ENCODE measurements around the gene ADO.
A peak's percentile ranks its signal among the peaks of the same experiment; 100 is the strongest.

The ADO gene

DNA sequence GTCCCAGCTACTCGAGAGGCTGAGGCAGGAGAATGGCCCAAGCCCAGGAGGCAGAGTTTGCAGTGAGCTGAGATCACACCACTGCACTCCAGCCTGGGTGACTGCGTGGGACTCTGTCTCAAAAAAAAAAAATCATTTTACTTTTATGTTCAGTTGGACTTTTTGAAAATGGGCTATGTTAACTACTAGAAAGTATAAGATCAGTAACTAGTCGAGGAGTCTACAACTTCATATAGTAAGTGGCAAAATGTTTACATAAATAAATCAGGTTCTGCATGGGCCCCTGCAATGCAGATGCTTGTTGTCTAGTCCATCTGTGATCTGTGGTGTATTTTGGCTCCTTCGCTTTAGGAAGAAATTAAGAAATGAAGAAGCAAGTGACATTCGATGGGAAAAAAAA, 12.3 kb upstream of the ADO start:
- TF ChIP-seq, protein P1, sequence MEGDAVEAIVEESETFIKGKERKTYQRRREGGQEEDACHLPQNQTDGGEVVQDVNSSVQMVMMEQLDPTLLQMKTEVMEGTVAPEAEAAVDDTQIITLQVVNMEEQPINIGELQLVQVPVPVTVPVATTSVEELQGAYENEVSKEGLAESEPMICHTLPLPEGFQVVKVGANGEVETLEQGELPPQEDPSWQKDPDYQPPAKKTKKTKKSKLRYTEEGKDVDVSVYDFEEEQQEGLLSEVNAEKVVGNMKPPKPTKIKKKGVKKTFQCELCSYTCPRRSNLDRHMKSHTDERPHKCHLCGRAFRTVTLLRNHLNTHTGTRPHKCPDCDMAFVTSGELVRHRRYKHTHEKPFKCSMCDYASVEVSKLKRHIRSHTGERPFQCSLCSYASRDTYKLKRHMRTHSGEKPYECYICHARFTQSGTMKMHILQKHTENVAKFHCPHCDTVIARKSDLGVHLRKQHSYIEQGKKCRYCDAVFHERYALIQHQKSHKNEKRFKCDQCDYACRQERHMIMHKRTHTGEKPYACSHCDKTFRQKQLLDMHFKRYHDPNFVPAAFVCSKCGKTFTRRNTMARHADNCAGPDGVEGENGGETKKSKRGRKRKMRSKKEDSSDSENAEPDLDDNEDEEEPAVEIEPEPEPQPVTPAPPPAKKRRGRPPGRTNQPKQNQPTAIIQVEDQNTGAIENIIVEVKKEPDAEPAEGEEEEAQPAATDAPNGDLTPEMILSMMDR (conservative IDR thresholded peaks at IDR 0.05; ENCODE audit: control insufficient read depth, insufficient read depth, low read depth, low read length), result no peak
- no peak for DNase-seq (ENCODE audit: low read depth)
- no peak overlapping the region for H3K4me3 ChIP-seq (ENCODE audit: control insufficient read depth, low read depth, low read length)

DNA sequence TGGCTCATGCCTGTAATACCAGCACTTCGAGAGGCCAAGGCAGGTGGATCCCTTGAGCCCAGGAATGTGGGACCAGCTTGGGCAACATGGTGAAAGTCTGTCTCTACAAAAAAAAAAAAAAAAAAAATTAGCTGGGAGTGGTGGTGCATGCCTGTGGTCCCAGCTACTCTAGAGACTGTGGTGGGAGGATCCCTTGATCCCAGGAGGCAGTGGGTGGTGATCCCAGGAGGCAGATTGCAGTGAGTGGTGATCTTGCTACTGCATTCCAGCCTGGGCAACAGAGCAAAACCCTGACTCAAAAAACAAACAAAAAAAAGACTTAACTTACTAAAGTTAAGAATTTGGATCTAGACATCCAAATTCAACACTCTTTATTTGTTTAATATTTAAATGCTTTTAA, 10.2 kb upstream of the ADO start:
- no peak overlapping the region for H3K4me3 ChIP-seq (ENCODE audit: control insufficient read depth, low read depth, low read length)
- TF ChIP-seq, protein P1 (conservative IDR thresholded peaks at IDR 0.05; ENCODE audit: control insufficient read depth, insufficient read depth, low read depth, low read length), result no peak
- DNase-seq (ENCODE audit: low read depth), result no peak

DNA sequence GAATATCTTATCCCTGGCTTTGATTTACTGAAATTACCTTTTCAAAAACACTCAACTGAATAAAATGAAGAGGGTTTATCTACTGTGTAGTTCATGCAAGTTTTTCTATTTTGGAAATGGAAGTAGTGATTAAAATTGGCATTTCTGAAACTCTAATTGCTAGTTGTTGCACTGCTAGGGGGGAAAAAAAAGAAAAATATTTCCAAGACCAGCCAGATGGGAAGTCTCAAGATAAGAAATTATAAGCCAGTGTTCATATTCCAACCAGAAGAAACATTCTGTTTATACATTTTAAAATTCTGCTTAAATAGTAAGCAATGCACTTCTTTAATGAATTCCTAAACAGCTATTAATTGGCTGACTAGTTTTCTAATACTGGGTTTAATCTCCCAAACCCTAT, 9.4 kb upstream of the ADO start:
- H3K4me3 ChIP-seq (ENCODE audit: control insufficient read depth, low read depth, low read length), result no peak overlapping the region
- DNase-seq (ENCODE audit: low read depth), result no peak
- TF ChIP-seq, protein P1 (conservative IDR thresholded peaks at IDR 0.05; ENCODE audit: control insufficient read depth, insufficient read depth, low read depth, low read length), result no peak

DNA sequence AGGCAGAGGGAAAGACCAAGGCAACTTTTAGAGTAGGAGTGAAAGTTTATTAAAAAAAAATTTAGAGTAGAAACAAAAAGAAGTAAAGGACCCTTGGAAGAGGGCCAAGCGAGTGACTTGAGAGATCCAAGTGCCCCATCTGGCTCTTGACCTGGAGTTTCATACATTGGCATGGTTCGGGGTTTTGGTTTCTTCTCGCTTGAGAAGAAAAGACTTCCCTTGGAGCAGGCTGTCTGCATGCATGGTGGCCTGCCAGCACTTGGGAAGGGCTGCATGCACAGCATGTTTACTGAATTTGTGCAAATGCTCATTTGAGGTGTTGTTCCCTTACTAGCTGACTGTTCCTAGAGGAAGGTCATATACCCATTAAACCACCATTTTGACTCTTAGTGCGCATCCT, 8.8 kb upstream of the ADO start:
- DNase-seq (ENCODE audit: low read depth), result no peak
- no peak overlapping the region for H3K4me3 ChIP-seq (ENCODE audit: control insufficient read depth, low read depth, low read length)
- TF ChIP-seq, protein P1 (conservative IDR thresholded peaks at IDR 0.05; ENCODE audit: control insufficient read depth, insufficient read depth, low read depth, low read length), result no peak

DNA sequence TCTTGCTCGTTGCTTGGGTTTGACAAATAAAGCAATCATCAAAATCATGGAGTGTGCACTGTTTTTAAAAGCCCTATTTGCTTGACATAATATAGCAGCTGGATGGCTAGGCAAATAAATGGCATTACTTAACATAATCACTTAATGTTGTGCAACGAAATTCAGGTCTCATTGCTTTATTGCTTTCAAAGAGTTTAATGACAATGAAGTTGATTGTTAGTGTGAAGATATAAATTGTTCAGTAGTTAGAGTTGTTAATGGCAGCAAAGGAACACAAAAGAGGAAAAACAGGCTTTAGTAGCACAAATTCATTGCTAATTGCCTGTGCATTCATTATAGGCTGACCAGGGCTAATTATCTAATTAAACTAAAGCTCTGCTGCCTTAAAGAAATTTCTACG, 7.6 kb upstream of the ADO start:
- no peak for DNase-seq (ENCODE audit: low read depth)
- TF ChIP-seq, protein P1 (conservative IDR thresholded peaks at IDR 0.05; ENCODE audit: control insufficient read depth, insufficient read depth, low read depth, low read length), result no peak

DNA sequence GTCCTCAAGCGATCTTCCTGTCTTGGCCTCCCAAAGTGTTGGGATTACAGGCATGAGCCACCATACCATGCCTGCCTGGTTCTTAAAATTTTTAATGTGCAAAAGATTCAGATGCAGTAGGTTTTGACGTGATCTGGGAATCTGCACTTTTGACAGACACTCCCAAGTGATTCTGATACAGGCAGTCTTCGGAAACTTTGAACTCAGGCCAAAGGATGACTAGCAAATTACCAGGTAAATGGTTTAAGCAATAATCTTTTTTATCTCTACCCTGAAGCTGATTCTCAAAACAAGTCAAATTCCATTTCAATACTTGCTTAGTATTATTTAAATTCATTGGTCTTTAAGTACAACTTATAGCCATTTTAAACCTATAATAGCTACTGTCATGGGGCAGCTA, 2.6 kb upstream of the ADO start:
- no peak for DNase-seq (ENCODE audit: low read depth)
- H3K4me3 ChIP-seq (ENCODE audit: control insufficient read depth, low read depth, low read length), result no peak overlapping the region
- TF ChIP-seq, protein P1 (conservative IDR thresholded peaks at IDR 0.05; ENCODE audit: control insufficient read depth, insufficient read depth, low read depth, low read length), result no peak

More for the DNA sequence above, 7.6 kb upstream of the ADO start:
- H3K4me3 ChIP-seq (ENCODE audit: control insufficient read depth, low read depth, low read length), result no peak overlapping the region

DNA sequence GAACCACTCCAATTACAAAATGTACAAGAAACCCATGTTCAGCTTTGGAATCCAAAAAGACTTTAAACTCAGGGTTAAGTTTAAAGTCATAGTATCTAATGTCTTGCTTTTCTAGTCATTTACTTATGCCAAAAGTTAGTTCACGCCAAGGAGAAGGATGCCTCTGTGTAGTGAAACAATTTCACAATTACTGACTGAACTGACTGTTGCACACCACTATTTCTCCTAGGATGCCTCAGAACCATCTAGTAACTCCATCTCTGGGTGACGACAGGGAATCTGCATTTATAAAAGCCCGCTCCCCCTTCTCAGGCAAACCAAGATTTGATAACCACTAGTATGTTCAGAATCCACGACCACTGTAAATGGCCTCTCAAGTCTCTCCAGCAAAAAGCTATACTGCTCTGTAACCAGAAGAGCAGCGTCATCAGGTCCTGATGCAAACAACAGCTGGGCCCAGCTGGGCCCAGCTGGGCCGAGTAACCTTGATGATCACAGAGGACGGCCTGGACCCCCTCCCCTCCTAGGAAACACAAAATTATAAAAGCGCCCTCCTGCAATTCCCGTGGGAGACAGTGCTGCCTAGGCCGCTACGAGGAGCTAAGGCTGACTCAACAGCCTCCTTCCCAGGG, 680 bp upstream of the ADO start:
- peak overlapping the region; percentile 78 for H3K4me3 ChIP-seq (ENCODE audit: control insufficient read depth, low read depth, low read length)
- no peak for DNase-seq (ENCODE audit: low read depth)
- TF ChIP-seq, protein P1 (conservative IDR thresholded peaks at IDR 0.05; ENCODE audit: control insufficient read depth, insufficient read depth, low read depth, low read length), result no peak

All from fibroblast of mammary gland (primary cell).